Stimulated activated naive CD8-positive, alpha-beta T cell treated with anti-CD3 and anti-CD28 coated beads, Interleukin-15, Interleukin-2, amounts not matched to agents 100 U/mL and 50 U/mL, for 24 hours (primary cell): ENCODE measurements around the gene KIF26B.

Experiments used
- ATAC-seq: fragments of 150-1000 bp; cut with Tn5 transposase; one replicate; pipeline ENCODE4 v1.10.0; 2021
- DNase-seq: peaks from one replicate; pipeline ENCODE4 v3.0.0; 2021

The KIF26B gene

GRCh38 chr1:245751726-245752470 is 597.1 kb downstream of the KIF26B start:
- DNase-seq, result no peak
- ATAC-seq, result no peak

GRCh38 chr1:245752561-245752960 is 597.8 kb downstream of the KIF26B start:
- DNase-seq (no peak), ATAC-seq (no peak)

GRCh38 chr1:245753807-245754206 is 599.0 kb downstream of the KIF26B start:
- no peak for ATAC-seq
- no peak for DNase-seq

GRCh38 chr1:245754463-245754961 is 599.7 kb downstream of the KIF26B start:
- ATAC-seq, result no peak

More at GRCh38 chr1:245754463-245754961, 599.7 kb downstream of the KIF26B start:
- no peak for DNase-seq
